GM12878 (cell line): ENCODE measurements around the gene NDC1. TPM values are rescaled to one million over a fixed set of nuclear protein-coding genes. Genes with fewer than 3 reads are reported as not detected.

Source experiments
- ATAC-seq: fragments of 200-7000 bp; cut with Tn5 transposase; 3 replicates; pipeline ENCODE4 v1.9.1; 2020; ENCODE audit warnings: mild to moderate bottlenecking, moderate library complexity
- BruUV-seq: library from RNA; stranded (reverse); fragments of 400-500 nt; replicated peaks from 2 replicates; lab custom pipeline; 2021; lab: Mats Ljungman, UMichigan
- CTCF ChIA-PET: fragments of 300-600 bp; sonication (Branson Sonifier 250); formaldehyde crosslinking; extraction: SDS; loops from one replicate; lab custom pipeline; 2021; ENCODE audit warnings: inconsistent platforms; lab: Yijun Ruan, JAX
- POLR2A ChIA-PET: fragments of 350-600 bp; formaldehyde crosslinking; extraction: SDS; loops from one replicate; lab custom pipeline; 2021; ENCODE audit warnings: inconsistent platforms; lab: Charles Lee
- RAD21 ChIA-PET: fragments of 300-600 bp; sonication (Branson Sonifier 250); formaldehyde crosslinking; loops from one replicate; lab custom pipeline; 2023; ENCODE audit warnings: antibody characterized with exemption; ENCODE audit not compliant: unreplicated experiment; lab: Charles Lee
- SMC1A ChIA-PET: fragments of 300-600 bp; sonication (Branson Sonifier 250); formaldehyde crosslinking; loops from one replicate; lab custom pipeline; 2023; ENCODE audit not compliant: unreplicated experiment, uncharacterized antibody; lab: Charles Lee
- DNase-seq: peaks from one replicate; pipeline ENCODE4 v3.0.0-alpha.2; 2011; ENCODE audit warnings: low read depth, low spot score
- FAIRE-seq: peaks from 3 replicates; lab custom pipeline; 2011; peaks lifted over from hg19 to GRCh38; lab: Jason Lieb, UNC
- H2AFZ ChIP-seq: 2 replicates; pipeline ENCODE4 v1.6.0; 2011; ENCODE audit warnings: low read depth, low read length, control low read depth; ENCODE audit not compliant: control insufficient read depth
- H3K27ac ChIP-seq: 2 replicates; pipeline ENCODE4 v1.5.1; 2011; ENCODE audit warnings: control low read depth; ENCODE audit not compliant: control insufficient read depth, insufficient read depth
- H3K27me3 ChIP-seq, 2 experiments: replicated peaks in 1 of 2; 2 replicates each; pipeline versions ENCODE4 v1.6.0 to v1.6.1; 2011; ENCODE audit warnings: low read length in 1 of 2; ENCODE audit not compliant: control insufficient read depth in 2 of 2, insufficient read depth in 2 of 2
- H3K36me3 ChIP-seq, 2 experiments: 2 replicates each; pipeline ENCODE4 v1.5.1; 2011; ENCODE audit warnings: low read length in 1 of 2; ENCODE audit not compliant: control insufficient read depth in 2 of 2, insufficient read depth in 2 of 2
- H3K4me1 ChIP-seq: 2 replicates; pipeline ENCODE4 v1.6.1; 2011; ENCODE audit warnings: mild to moderate bottlenecking, low read length, moderate library complexity, mixed read lengths; ENCODE audit not compliant: control insufficient read depth, insufficient read depth
- H3K4me2 ChIP-seq: 2 replicates; pipeline ENCODE4 v1.6.0; 2011; ENCODE audit warnings: control low read depth; ENCODE audit not compliant: control insufficient read depth, insufficient read depth
- H3K4me3 ChIP-seq: fragments of 200-600 bp; sonication (generic); 2 replicates; pipeline ENCODE4 v1.5.1; 2016
- H3K79me2 ChIP-seq: 2 replicates; pipeline ENCODE4 v1.6.0; 2011; ENCODE audit warnings: low read length; ENCODE audit not compliant: control insufficient read depth, insufficient read depth
- H3K9ac ChIP-seq: 2 replicates; pipeline ENCODE4 v1.8.0; 2011; ENCODE audit warnings: low read length, control low read depth, mixed read lengths; ENCODE audit not compliant: control insufficient read depth, insufficient read depth
- H3K9me3 ChIP-seq: replicated peaks from 3 replicates; pipeline ENCODE4 v1.5.1; 2011; ENCODE audit warnings: mild to moderate bottlenecking, low read length; ENCODE audit not compliant: control insufficient read depth, insufficient read depth
- H4K20me1 ChIP-seq: 2 replicates; pipeline ENCODE4 v1.6.0; 2011; ENCODE audit not compliant: control insufficient read depth, insufficient read depth
- BMI1 ChIP-seq: fragments of 450-650 bp; IDR thresholded peaks from 2 replicates; pipeline ENCODE4 v1.6.1; 2016; ENCODE audit warnings: mild to moderate bottlenecking, moderate library complexity, borderline replicate concordance
- CHD4 ChIP-seq: fragments of 200-600 bp; sonication (generic); IDR thresholded peaks from 2 replicates; pipeline ENCODE4 v1.6.1; 2016; ENCODE audit warnings: mild to moderate bottlenecking
- E2F4 ChIP-seq: IDR thresholded peaks from 2 replicates; pipeline ENCODE4 v1.6.1; 2012; ENCODE audit warnings: low read depth, low read length, improper control_type of control experiment
- EED ChIP-seq: sonication (generic); IDR thresholded peaks from 2 replicates; pipeline ENCODE4 v1.6.1; 2016; ENCODE audit warnings: antibody characterized with exemption, low read depth
- ESRRA ChIP-seq: IDR thresholded peaks from 2 replicates; pipeline ENCODE4 v1.6.1; 2012; ENCODE audit warnings: mild to moderate bottlenecking, low read length, improper control_type of control experiment
- MTA2 ChIP-seq: fragments of 450-650 bp; IDR thresholded peaks from 2 replicates; pipeline ENCODE4 v1.6.1; 2016; ENCODE audit warnings: low read depth, mild to moderate bottlenecking, moderate library complexity
- NFIC ChIP-seq: IDR thresholded peaks from 2 replicates; pipeline ENCODE4 v1.6.1; 2012; ENCODE audit warnings: low read depth, mild to moderate bottlenecking, inconsistent platforms, low read length, moderate library complexity
- NR2C1 ChIP-seq: fragments of 450-650 bp; IDR thresholded peaks from 2 replicates; pipeline ENCODE4 v1.6.1; 2017; ENCODE audit warnings: antibody characterized with exemption, mild to moderate bottlenecking, moderate library complexity
- PAX8 ChIP-seq: fragments of 450-650 bp; IDR thresholded peaks from 2 replicates; pipeline ENCODE4 v1.6.1; 2017; ENCODE audit warnings: mild to moderate bottlenecking, moderate library complexity
- RELB ChIP-seq: fragments of 450-650 bp; IDR thresholded peaks from 2 replicates; pipeline ENCODE4 v1.6.1; 2017; ENCODE audit warnings: low read depth, mild to moderate bottlenecking, moderate library complexity
- RUNX3 ChIP-seq: IDR thresholded peaks from 2 replicates; pipeline ENCODE4 v1.6.1; 2012; ENCODE audit warnings: low read length, inconsistent platforms
- SREBF1 ChIP-seq: IDR thresholded peaks from 2 replicates; pipeline ENCODE4 v1.6.1; 2012; ENCODE audit warnings: mild to moderate bottlenecking, low read length
- WGBS: methylation state at CpG from one replicate; pipeline ENCODE4 v1.1.6; 2016; ENCODE audit warnings: low lambda C conversion rate; ENCODE audit not compliant: insufficient replicate concordance, insufficient coverage; ENCODE audit errors: missing lambda C conversion rate; 5-methylcytosine and 5-hydroxymethylcytosine counted together
- in situ Hi-C: fragments of 300-500 bp; cut with MboI; formaldehyde crosslinking; loops from 9 replicates; pipeline ENCODE4 v1.14.3; 2018; ENCODE audit warnings: mixed read lengths
- intact Hi-C: fragments of 100-400 bp; cut with micrococcal nuclease; formaldehyde crosslinking; loops from one replicate; pipeline ENCODE4 v1.14.2; 2022; ENCODE audit not compliant: unreplicated experiment
- polyA plus RNA-seq, 11 experiments: library from polyadenylated mRNA; depleted of rRNA in 4 of 11; unstranded in 6 of 11; stranded (reverse) in 5 of 11; fragments of >200 nt; fragmentation: Nextera tagmentation in 4 of 11; fragmentation: Illumina TruSeq in 1 of 11; extraction: Ambion mirVana in 4 of 11; extraction: Trizol in 1 of 11; gene quantifications; 1 replicate in 1 of 11; 2 replicates in 10 of 11; pipeline versions ENCODE4 v1.2.1 to v1.2.3, GENCODE V29; 2011 to 2016; ENCODE audit warnings: inconsistent platforms in 2 of 11, missing spikeins in 2 of 11, low read depth in 1 of 11
- total RNA-seq, 4 experiments: library from RNA; depleted of rRNA in 3 of 4; stranded (reverse); fragments of >200 nt in 3 of 4; fragmentation: Illumina TruSeq in 1 of 4; extraction: Trizol in 1 of 4; gene quantifications; 2 replicates each; pipeline versions ENCODE4 v1.2.1 to v1.2.3, GENCODE V29; 2013 to 2021
- TF ChIP-seq, protein P1 (sequence below): fragments of 450-650 bp; IDR thresholded peaks from 2 replicates; pipeline ENCODE4 v1.6.1; 2018; ENCODE audit warnings: mild to moderate bottlenecking, low read depth, moderate library complexity; ENCODE audit not compliant: partially characterized antibody
- TF ChIP-seq, protein P2 (sequence below): IDR thresholded peaks from 2 replicates; pipeline ENCODE4 v1.6.1; 2011; ENCODE audit warnings: borderline replicate concordance, low read depth, mild to moderate bottlenecking, moderate library complexity, low read length; ENCODE audit not compliant: insufficient read depth, poor library complexity, severe bottlenecking

NDC1 gene
- total and polyA plus RNA-seq, 10 of the 15 experiments (the other 5 are each of a cell fraction or from before 2014, with no cell fraction given) = 20.2 to 77.6 (median 47.1) TPM

DNA sequence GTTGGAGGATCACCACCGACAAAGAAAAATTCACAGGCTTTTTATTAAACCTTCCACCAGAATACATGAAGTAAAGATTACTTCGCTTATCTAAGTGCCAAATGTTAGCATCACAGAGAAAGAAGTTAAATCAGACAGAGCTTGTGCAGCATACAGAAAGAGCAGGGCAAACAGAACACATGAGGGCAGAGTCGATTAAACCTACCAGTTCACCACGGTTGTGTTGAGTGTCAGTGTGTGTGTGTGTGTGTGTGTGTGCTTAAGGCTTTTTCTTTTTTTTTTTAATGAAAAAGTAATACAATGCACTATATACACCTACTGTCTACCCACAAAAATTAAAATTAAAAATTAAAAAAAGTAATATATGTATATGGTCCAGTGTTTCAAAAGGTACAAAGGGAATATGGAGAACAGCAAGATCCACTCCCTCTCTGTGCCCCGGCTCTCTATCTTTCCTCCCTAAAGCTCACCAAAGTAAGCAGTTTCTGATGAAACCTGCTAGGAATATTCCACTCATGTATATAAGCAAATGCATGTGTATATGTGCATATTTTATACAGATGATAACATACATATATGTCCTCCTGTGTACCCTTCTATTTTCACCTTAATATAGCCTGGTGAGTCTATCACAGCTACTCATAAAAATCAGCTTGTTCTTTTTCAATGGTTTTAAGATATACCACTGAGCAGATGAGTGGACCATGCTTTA, 33.8 kb upstream of the NDC1 start (continued):
- TF ChIP-seq, protein P1, sequence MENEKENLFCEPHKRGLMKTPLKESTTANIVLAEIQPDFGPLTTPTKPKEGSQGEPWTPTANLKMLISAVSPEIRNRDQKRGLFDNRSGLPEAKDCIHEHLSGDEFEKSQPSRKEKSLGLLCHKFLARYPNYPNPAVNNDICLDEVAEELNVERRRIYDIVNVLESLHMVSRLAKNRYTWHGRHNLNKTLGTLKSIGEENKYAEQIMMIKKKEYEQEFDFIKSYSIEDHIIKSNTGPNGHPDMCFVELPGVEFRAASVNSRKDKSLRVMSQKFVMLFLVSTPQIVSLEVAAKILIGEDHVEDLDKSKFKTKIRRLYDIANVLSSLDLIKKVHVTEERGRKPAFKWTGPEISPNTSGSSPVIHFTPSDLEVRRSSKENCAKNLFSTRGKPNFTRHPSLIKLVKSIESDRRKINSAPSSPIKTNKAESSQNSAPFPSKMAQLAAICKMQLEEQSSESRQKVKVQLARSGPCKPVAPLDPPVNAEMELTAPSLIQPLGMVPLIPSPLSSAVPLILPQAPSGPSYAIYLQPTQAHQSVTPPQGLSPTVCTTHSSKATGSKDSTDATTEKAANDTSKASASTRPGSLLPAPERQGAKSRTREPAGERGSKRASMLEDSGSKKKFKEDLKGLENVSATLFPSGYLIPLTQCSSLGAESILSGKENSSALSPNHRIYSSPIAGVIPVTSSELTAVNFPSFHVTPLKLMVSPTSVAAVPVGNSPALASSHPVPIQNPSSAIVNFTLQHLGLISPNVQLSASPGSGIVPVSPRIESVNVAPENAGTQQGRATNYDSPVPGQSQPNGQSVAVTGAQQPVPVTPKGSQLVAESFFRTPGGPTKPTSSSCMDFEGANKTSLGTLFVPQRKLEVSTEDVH = no peak
- TF ChIP-seq RUNX3 (no peak), MTA2 (no peak), ESRRA (no peak), NR2C1 (no peak), SREBF1 (no peak)
- TF ChIP-seq, protein P2, sequence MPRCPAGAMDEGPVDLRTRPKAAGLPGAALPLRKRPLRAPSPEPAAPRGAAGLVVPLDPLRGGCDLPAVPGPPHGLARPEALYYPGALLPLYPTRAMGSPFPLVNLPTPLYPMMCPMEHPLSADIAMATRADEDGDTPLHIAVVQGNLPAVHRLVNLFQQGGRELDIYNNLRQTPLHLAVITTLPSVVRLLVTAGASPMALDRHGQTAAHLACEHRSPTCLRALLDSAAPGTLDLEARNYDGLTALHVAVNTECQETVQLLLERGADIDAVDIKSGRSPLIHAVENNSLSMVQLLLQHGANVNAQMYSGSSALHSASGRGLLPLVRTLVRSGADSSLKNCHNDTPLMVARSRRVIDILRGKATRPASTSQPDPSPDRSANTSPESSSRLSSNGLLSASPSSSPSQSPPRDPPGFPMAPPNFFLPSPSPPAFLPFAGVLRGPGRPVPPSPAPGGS = no peak

GRCh38 chr1:53871221-53871620, 33.1 kb upstream of the NDC1 start:
- H3K27ac ChIP-seq = no peak overlapping the region
- no peak overlapping the region for H3K4me3 ChIP-seq
- ChIA-PET RAD21 (interaction anchor here (0.7 kb wide), 1 partner anchor 8 kb away, joined by 3 read pairs; no protein-coding TSS in a partner anchor), CTCF (interaction anchor here (1.1 to 16.6 kb wide), 5 partner anchors 11 to 90 kb away, joined by 3 to 232 read pairs (median 81); no protein-coding TSS in a partner anchor), SMC1A (interaction anchor here (2.0 to 8.4 kb wide), 3 partner anchors 10 to 88 kb away, joined by 7 to 43 read pairs (median 11); no protein-coding TSS in a partner anchor), POLR2A (interaction anchor here (0.6 to 1.7 kb wide), 2 partner anchors 10 to 32 kb away, joined by 3 to 5 read pairs; no protein-coding TSS in a partner anchor)
- peaks cover 5% of the 10 kb centered on the region for H3K4me1 ChIP-seq
- BruUV-seq = no TSS peak
- H4K20me1 ChIP-seq = no peaks in the 10 kb centered on the region
- in situ Hi-C loops = loop anchor here (25.0 kb wide), 1 partner anchor 191 kb away; the partner anchor contains the start of genes TCEANC2 and TMEM59
- H3K4me2 ChIP-seq = no peak overlapping the region
- FAIRE-seq (no peak), DNase-seq (no peak), ATAC-seq (no peak)
- H3K27me3 ChIP-seq = no peaks in the 10 kb centered on the region
- 82% methylated on average over 4 of the region's 4 CpGs for WGBS
- H2AFZ ChIP-seq = no peak overlapping the region
- no peak overlapping the region for H3K9ac ChIP-seq
- intact Hi-C loops = no loop called here
- H3K79me2 ChIP-seq = no peaks in the 10 kb centered on the region
- H3K9me3 ChIP-seq = no peaks in the 10 kb centered on the region
- peaks cover 1 to 2% of the 10 kb centered on the region in 2 experiments; a peak in 3 of 4 replicates for H3K36me3 ChIP-seq
- TF ChIP-seq BMI1 (no peak), E2F4 (no peak), RELB (no peak), ESRRA (no peak), EED (no peak), PAX8 (no peak), NFIC (no peak), CHD4 (no peak)
